Measurements from ENCODE around the gene EPB41L3. TPM values are rescaled to one million over a fixed set of nuclear protein-coding genes. Genes with fewer than 3 reads are reported as not detected.

EPB41L3 gene
- total RNA-seq, 4 donors from 2014 or later, result 21.2 to 39.5 (median 28.3) TPM

DNA sequence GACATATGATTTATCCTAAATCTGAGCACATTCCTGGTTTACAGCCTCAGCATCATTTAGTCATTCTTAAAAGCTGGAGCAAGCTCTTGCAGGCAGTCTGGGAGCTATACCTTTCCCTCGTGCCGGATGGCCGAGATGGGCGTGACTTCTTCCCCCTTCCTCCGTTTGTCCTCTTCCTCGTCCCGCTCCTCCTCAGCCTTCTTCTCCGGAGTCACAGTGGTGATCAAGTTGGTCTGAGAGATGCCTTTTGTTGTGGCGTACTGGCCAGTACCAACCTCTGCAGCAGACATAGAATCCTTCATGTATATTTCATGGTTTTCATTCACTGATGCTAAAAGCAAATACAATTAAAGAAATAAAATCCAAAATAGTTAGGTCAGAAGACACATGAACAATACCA lies 124.2 kb downstream of the EPB41L3 start:
- intact Hi-C loops (cut with DNase I; ENCODE audit: low total_unique reads), result no loop called here
- no peak for DNase-seq (ENCODE audit: low spot score in 2 of 2)
- H3K4me3 ChIP-seq (ENCODE audit: low read depth, poor library complexity, severe bottlenecking), result no peak overlapping the region
- TF ChIP-seq POLR2A (IDR thresholded peaks at IDR 0.05) (no peak), CTCF (IDR thresholded peaks at IDR 0.05) (no peak)
- WGBS, 2 donors, result 81 to 85% methylated on average over 9 of the region's 9 CpGs

DNA sequence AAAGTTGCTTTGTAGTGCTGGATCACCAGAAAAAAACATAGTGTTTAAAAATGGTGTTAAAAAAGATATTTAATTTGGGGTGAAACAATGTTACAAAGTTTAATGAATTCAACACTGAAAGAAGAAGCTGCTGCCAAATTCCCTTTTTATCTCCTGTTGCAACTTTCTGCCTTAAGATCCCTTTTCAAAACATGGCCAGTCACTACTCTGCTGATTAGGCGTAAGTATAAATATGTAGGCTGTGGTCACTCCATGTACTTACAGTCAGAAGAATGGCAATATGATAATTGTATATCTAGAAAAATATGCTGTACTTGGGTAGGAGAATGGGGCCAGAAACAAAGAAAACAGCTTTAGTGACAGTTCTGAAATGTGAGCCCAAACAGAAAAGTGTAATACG lies 124.8 kb downstream of the EPB41L3 start:
- TF ChIP-seq POLR2A (IDR thresholded peaks at IDR 0.05), result no peak
- TF ChIP-seq CTCF (IDR thresholded peaks at IDR 0.05), result no peak
- intact Hi-C loops (cut with DNase I; ENCODE audit: low total_unique reads), result no loop called here
- DNase-seq (ENCODE audit: low spot score in 2 of 2), result no peak
- WGBS, 2 donors, result 90 to 93% methylated on average over 2 of the region's 2 CpGs
- H3K4me3 ChIP-seq (ENCODE audit: low read depth, poor library complexity, severe bottlenecking), result no peak overlapping the region

DNA sequence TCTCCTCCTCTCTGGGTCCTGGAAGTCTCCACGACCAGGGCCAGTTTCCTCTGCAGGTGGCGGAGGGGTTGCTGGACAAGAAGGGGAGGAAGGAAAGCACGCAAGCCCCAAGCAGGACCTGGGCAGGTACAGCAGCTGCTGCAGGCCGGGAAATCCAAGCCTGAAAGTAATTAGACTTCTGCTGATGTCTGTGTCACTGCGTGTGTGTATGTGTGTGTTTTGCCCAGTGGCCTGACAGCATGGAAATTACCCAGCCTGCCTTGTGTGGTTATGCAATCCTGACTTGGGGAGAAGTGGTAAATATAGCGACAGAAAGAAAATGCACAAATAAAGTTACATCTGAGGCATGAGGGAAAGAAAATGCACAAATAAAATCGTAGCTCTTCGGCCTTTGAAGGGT lies 126.5 kb downstream of the EPB41L3 start:
- TF ChIP-seq POLR2A (IDR thresholded peaks at IDR 0.05) (no peak), CTCF (IDR thresholded peaks at IDR 0.05) (no peak)
- DNase-seq (ENCODE audit: low spot score in 2 of 2), result no peak
- no peak overlapping the region for H3K4me3 ChIP-seq (ENCODE audit: low read depth, poor library complexity, severe bottlenecking)
- intact Hi-C loops (cut with DNase I; ENCODE audit: low total_unique reads), result no loop called here
- 63 to 80% methylated on average over 8 of the region's 8 CpGs for WGBS, 2 donors

DNA sequence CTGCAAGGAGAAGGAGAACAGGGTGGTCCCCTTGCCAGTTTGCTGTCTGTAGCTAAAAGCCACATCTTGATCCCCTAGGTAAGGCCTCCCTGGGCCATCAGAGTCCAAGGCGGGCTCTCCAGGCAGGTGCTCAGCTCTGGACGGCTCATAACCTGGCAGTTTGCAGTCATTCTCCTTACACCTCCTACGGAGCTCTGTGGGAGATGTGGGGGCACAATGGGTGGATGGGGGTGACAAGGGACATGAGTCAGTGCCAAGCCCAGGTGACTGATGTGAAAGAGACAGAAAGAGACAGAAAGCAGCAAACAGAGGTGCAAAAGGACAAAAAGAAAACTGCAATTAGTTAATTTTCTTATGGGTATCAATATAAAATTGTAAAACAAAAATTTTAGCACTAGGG lies 127.7 kb downstream of the EPB41L3 start:
- no peak overlapping the region for H3K4me3 ChIP-seq (ENCODE audit: low read depth, poor library complexity, severe bottlenecking)
- 91 to 94% methylated on average over 3 of the region's 3 CpGs for WGBS, 2 donors
- TF ChIP-seq CTCF (IDR thresholded peaks at IDR 0.05), result no peak
- TF ChIP-seq POLR2A (IDR thresholded peaks at IDR 0.05), result no peak
- DNase-seq (ENCODE audit: low spot score in 2 of 2), result no peak
- intact Hi-C loops (cut with DNase I; ENCODE audit: low total_unique reads), result no loop called here

DNA sequence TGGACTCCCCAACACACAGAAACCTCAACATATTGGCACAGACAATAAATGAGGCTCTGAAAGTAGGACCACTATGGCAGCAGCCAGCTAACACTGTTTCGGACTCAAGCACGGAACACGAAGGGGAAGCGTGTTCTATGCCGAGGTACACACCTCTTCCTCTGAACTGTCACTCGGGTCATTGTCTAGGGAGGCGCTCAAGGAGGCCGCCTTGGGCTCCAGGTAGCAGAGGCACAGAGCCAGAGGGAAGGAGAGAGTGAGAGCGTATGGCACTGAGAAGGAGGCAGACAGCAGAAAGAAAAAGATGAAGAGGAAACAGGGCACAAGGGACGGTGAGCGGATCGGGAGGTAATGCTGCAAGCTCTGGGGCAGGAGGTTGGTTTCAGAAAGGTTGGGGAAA lies 128.1 kb downstream of the EPB41L3 start:
- DNase-seq (ENCODE audit: low spot score in 2 of 2), result no peak
- WGBS, 2 donors, result 97 to 98% methylated on average over 12 of the region's 12 CpGs
- TF ChIP-seq POLR2A (IDR thresholded peaks at IDR 0.05) (no peak), CTCF (IDR thresholded peaks at IDR 0.05) (no peak)
- intact Hi-C loops (cut with DNase I; ENCODE audit: low total_unique reads), result no loop called here
- no peak overlapping the region for H3K4me3 ChIP-seq (ENCODE audit: low read depth, poor library complexity, severe bottlenecking)

DNA sequence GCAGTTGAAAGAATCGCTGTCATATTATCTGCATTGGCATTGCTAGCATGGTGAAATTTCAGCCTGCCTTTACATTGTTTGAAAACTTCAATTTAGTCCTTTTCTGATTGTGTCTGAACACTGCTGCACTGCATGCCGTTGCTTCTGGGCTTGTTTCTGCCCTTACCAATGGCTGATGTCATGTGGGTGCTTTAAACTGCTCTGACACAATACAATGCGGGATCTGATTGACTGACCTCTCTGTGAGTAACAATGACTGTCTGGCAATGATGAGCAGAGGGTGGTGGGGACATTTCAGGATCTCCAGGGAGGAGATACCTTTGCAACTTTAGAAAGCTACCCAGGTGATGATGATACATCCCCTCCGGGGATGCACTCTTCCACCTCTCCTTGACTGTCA lies 128.8 kb downstream of the EPB41L3 start:
- no peak overlapping the region for H3K4me3 ChIP-seq (ENCODE audit: low read depth, poor library complexity, severe bottlenecking)
- WGBS, 2 donors, result 86 to 95% methylated on average over 4 of the region's 4 CpGs
- intact Hi-C loops (cut with DNase I; ENCODE audit: low total_unique reads), result no loop called here
- no peak for DNase-seq (ENCODE audit: low spot score in 2 of 2)
- TF ChIP-seq POLR2A (IDR thresholded peaks at IDR 0.05), result no peak
- no peak for TF ChIP-seq CTCF (IDR thresholded peaks at IDR 0.05)
